Stimulated activated CD4-positive, alpha-beta T cell treated with anti-CD3 and anti-CD28 coated beads, TNF-alpha, amount 100 ng/mL, for 48 hours (primary cell): ENCODE results near the gene CDK6.

Experiments used
- DNase-seq, 3 donors: peaks; one replicate each; pipeline ENCODE4 v3.0.0-alpha.2; 2020; ENCODE audit warnings: low read depth in 3 of 3

CDK6 gene

GRCh38 chr7:92847305-92847704 lies 10.9 kb upstream of the CDK6 start:
- DNase-seq, result no peak

GRCh38 chr7:92845736-92846135 lies 9.4 kb upstream of the CDK6 start:
- DNase-seq, result no peak

GRCh38 chr7:92843781-92844180 lies 7.4 kb upstream of the CDK6 start:
- DNase-seq, result no peak

GRCh38 chr7:92843034-92843760 lies 6.8 kb upstream of the CDK6 start:
- no peak for DNase-seq

GRCh38 chr7:92841192-92841591 lies 4.8 kb upstream of the CDK6 start:
- DNase-seq, result no peak

GRCh38 chr7:92840316-92840715 lies 3.9 kb upstream of the CDK6 start:
- DNase-seq, result no peak

- no peak for DNase-seq
These were observed 3.5 kb upstream of the CDK6 start for GRCh38 chr7:92839901-92840300.

GRCh38 chr7:92838934-92839333 lies 2.6 kb upstream of the CDK6 start:
- DNase-seq, result no peak

- no peak for DNase-seq
These were observed 802 bp upstream of the CDK6 start for GRCh38 chr7:92837000-92837749.

- DNase-seq, result peak in 1 of 3 donors; percentile 13
These were observed 403 bp downstream of the CDK6 start for GRCh38 chr7:92835851-92836488.

- DNase-seq, result peak in 2 of 3 donors; percentile 14 to 53
These were observed 1.0 kb downstream of the CDK6 start for GRCh38 chr7:92835261-92835850.

- no peak for DNase-seq
These were observed 1.7 kb downstream of the CDK6 start for GRCh38 chr7:92834507-92835260.

- peak; percentile 69 to 80 (median 75) for DNase-seq
These were observed 2.4 kb downstream of the CDK6 start for GRCh38 chr7:92833766-92834506.

- peak; percentile 66 to 86 (median 84) for DNase-seq
These were observed 3.2 kb downstream of the CDK6 start for GRCh38 chr7:92833024-92833765.

- no peak for DNase-seq
These were observed 3.8 kb downstream of the CDK6 start for GRCh38 chr7:92832534-92833023.

- no peak for DNase-seq
These were observed 4.4 kb downstream of the CDK6 start for GRCh38 chr7:92831716-92832533.

GRCh38 chr7:92830532-92831110 lies 5.8 kb downstream of the CDK6 start:
- no peak for DNase-seq

- no peak for DNase-seq
These were observed 6.3 kb downstream of the CDK6 start for GRCh38 chr7:92830027-92830426.
